Measurements from ENCODE around the gene RPS6KA3.
"Not testable (repeated sequence)": the region's sequence is repeated elsewhere in the genome, so short reads cannot be mapped to it uniquely, and the experiment has no call there.

RPS6KA3 gene

DNA sequence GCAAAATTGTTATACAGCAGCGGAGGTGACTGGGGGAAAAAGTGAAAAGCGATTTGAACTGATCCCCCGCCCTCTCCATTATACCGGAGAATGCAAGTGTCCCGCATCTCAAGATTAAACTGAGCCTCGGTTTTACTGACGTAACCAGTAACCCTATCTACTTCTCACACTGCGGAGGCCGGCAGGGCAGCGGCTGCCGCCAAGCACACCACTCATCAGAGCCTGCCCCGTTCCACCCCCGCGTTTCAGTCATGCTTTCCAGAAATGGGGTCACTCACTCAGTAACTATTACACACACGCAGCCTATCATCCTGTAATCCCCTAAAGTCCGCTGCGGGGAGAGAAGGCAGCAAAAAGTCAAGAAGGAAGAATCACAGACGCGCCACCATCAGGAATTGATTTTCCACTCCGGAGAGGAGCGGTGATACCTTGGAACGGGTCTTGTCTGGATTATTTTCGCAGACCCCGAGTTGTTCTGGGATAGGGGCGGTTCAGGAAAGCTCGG lies 1.4 kb downstream of the RPS6KA3 start:
- DNase-seq (ENCODE audit: low read depth) = no peak

DNA sequence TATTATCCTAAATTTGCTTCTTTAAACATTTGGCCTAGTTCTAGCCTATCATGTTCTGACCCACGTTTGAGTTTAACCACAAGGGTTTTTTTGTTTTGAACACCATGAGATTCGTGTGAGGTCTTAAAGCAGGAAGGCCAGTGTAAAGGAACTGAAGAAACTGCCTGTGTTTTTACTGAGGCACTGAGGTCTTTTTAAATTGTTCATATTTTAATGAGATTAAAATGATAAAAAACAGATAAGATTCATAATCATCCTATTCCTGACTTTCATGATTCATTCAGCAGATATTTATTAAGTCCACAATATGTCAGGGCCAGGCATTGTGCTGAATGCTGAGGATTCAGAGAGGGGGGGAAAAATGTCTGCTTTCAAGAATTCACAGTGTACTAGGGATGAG lies 3.2 kb downstream of the RPS6KA3 start:
- no peak for DNase-seq (ENCODE audit: low read depth)

GRCh38 chrX:20260885-20261284 lies 5.8 kb downstream of the RPS6KA3 start:
- DNase-seq (ENCODE audit: low read depth) = no peak

DNA sequence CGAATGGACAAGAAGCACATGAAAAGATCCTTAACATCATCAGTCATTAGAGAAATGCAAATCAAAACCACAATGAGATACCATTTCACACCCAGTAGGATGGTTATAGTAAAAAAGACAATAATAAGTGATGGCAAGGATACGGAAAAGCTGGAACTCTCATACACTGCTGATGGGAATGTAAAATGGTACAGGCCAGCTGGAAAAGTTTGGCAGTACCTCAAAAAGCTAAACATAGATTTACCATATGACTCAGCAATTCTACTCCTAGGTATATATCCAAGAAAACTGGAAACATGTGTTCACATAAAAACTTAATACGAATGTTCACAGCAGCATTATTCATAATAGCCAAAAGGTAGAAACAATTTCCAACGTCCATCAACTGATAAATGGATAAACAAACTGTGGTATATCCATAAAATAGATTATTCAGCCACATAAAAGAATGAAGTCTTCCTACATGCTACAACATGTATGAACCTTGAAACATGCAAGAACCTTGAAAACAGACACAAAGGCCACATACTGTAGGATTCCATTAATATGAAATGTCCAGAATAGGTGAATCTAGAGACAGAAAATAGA lies 11.9 kb downstream of the RPS6KA3 start:
- DNase-seq (ENCODE audit: low read depth) = no peak

DNA sequence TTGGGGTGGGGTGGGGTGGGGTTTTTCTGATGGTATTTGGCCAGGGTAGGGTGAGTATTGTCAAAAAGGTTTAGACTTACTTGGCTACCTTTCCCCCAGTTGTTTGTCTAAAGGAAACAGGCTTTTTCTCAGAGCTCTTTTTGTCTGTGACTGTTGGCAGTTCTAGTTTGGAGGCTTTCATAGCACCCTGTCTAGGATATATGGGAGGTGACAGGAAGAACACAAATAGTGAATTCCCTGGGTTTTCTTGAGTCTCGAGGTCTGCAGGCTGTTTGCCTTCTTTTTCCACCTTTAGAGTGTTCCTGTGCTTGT lies 13.5 kb downstream of the RPS6KA3 start:
- no peak for DNase-seq (ENCODE audit: low read depth)

DNA sequence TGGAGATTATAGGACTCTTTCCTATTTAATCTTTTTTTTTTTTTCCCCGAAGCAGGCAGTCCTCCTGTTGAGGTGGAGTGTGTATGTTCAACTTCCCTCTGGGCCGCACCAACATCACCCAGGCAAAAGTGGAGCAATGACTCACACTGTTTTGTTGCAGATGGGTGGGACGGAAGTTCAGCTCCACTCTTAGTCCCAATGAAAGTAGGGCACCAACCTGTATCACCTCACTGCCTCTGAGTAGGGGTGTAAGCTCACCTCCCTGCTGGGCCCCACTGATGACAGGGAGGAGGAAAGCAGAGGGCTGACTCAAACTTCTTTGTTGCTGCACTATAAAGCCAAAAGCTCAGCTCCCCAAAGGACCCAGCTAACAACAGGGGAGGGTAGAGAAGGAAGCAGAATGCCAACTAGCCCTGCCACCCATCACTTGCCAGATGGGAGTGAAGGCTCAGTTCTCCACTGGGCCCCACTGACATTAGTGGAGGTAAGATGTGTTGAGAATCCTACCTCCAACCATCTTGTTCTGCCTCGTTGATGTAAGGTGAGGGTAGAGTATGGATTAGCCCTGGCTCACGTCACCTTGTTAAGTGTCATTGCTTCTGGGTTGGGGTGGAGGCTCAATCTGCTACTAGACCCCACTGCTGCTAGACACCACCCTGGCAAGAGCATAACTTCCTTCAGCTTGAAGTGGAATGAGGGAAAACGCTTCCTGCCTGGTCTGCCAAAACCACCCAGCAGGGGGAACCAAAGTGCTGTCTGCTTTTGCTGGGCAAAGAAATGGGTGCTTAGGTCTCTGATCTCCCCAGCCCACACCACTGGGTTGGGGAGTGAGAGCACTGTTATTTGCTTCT lies 14.1 kb downstream of the RPS6KA3 start:
- no peak for DNase-seq (ENCODE audit: low read depth)

DNA sequence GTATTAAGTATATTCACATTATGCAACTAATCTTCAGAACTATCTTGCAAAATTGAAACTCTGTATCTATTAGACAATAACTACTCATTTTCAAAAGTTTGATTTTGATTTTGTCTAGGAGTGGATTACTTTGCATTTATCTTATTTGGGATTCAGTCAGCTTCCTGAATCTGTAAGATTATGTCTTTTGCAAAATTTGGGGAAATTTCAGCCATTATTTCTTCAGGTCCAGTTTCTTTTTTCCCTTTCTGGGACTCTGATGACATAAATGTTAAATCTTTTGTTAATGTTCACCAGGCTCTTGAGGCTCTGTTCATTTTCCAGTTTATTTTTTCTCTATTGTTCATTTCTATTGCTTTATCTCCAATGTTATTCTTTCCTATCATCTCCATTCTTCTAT lies 15.0 kb downstream of the RPS6KA3 start:
- DNase-seq (ENCODE audit: low read depth) = no peak

GRCh38 chrX:20250146-20250545 lies 16.6 kb downstream of the RPS6KA3 start:
- not testable (repeated sequence) for DNase-seq (ENCODE audit: low read depth)

DNA sequence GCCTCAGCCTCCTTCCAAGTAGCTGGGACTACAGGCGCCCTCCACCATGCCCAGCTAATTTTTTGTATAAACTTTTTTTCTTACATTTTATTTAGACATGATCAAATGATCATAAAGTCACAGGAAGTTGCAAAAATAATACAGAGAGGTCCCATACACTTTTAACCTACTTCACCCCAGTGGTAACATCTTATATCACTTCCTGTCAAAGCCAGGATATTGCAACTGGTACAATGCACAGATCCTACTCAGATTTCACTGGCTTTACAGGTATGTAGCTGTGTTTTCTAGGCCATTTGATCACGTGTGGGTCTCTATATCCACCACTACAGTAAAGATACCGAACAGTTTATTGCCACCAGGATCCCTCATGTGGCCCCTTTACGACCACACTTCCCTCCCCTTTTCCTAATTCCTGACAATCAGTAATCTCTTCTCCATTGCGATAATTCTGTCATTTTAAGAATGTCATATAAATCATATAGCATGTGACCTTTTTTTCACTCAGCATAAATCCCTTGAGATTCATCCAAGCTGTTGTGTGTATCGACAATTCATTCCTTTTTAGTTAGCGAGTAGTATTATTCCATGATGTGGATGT lies 18.0 kb downstream of the RPS6KA3 start:
- DNase-seq (ENCODE audit: low read depth) = no peak

DNA sequence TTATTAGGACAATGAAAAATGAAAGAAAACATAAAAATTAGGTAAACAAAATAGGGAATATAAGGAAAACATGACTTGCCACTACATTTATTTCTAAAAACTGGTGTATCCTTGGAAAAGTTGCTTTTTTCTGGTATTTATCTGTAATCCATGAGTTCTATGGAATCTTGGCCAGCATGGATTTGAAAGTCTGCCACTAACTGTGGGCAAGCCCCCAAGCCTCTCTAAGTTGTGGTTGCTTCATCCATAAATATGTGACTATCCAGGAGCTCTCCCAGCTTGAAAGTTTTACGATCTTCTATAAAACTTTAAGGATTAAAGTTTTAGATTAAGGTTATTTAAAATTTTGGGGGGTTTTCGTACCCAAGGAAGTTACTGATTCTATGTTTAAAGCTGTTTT lies 21.8 kb downstream of the RPS6KA3 start:
- no peak for DNase-seq (ENCODE audit: low read depth)

DNA sequence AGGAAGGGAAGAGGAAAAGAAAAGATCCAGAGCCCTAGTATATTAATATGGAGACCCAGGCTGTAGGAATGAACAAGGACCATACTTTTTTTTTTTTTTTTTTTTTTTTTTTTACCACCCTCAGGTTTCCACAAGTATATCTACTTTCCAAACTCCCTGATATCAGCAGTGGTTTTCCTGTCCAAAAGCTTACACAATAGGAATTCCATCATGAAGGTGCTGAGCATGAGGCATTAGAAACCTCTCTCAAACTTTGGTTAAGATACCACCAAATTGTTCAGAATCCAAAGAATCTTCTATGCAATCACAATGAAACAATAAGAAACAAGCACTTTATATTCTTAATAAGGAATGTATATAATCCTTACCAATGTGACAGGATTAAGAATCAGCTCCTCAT lies 26.5 kb downstream of the RPS6KA3 start:
- DNase-seq (ENCODE audit: low read depth) = no peak

- DNase-seq (ENCODE audit: low read depth) = no peak
Measured at GRCh38 chrX:20237864-20238263, 28.8 kb downstream of the RPS6KA3 start.

- no peak for DNase-seq (ENCODE audit: low read depth)
Measured at GRCh38 chrX:20235755-20236154, 31.0 kb downstream of the RPS6KA3 start.

- DNase-seq (ENCODE audit: low read depth) = no peak
Measured at GRCh38 chrX:20233336-20233735, 33.4 kb downstream of the RPS6KA3 start.

GRCh38 chrX:20231598-20231997 lies 35.1 kb downstream of the RPS6KA3 start:
- no peak for DNase-seq (ENCODE audit: low read depth)

- no peak for DNase-seq (ENCODE audit: low read depth)
Measured at GRCh38 chrX:20230406-20230805, 36.3 kb downstream of the RPS6KA3 start.

DNA sequence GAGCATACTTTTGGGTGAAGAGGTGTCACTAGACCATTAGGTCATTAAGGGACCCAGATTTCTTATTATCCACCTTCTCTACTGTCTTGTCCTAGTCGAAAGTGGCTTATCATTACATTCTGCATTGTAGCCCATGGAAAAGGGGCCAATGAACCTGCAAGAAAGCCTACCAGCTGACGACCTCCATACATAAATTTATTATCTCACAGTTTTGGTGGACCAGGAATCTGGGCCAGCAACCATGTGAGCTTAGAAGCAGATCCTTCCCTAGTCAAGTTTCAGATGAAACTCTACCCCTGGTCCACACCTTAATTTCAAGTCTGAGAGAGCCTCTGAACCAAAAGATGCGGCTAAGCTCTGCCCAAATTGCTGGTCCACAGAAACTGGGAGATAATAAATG lies 37.6 kb downstream of the RPS6KA3 start:
- DNase-seq (ENCODE audit: low read depth) = no peak

- DNase-seq (ENCODE audit: low read depth) = no peak
Measured at GRCh38 chrX:20228245-20228644, 38.5 kb downstream of the RPS6KA3 start.

DNA sequence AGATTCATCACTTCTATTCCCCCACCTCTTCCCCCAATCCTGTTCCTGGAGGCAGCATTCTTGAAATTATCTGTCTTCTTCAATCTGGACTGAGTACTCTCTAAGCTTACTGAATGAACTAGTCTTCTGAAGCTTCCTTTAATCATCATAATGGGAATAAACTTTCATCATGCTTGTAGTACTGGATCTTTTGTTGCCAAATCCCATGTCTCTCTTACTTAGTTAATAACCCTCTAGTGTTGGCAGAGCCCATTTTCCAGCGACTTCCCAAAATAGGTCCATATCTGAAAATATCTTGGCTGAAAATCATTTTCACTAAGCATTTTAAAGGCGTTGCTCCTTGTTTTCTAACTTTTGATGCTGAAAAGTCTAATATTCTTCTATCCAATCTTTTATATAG lies 39.6 kb downstream of the RPS6KA3 start:
- DNase-seq (ENCODE audit: low read depth) = no peak

DNA sequence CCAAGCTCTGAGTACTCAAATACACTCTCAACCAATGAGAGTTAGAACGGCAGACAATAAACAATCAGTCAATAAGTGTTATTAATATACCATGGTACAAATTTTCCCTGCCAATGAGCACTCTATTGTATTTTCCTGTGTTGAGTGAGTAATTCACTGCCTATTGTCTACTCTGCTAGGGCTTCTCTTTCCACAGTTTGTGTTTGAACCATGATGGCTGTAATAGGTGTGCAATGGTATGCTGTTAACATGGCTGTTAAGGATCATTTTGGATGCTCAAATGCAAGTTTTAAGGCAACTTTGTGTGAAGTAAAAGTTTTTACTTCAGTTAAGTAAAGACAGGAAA lies 41.2 kb downstream of the RPS6KA3 start:
- DNase-seq (ENCODE audit: low read depth) = no peak

- peak; percentile 55 for DNase-seq (ENCODE audit: low read depth)
Measured at GRCh38 chrX:20224814-20225487, 41.8 kb downstream of the RPS6KA3 start.

GRCh38 chrX:20221902-20222301 lies 44.8 kb downstream of the RPS6KA3 start:
- DNase-seq (ENCODE audit: low read depth) = no peak

Measured in HS-5 (cell line).